Natural killer cell treated with Interleukin-12 subunit alpha and Interleukin-12 subunit beta and Interleukin-15 and Interleukin-18, amount 100 ng/mL, for 72 hours (primary cell): ENCODE measurements around the gene JCAD. TPM values are rescaled to one million over a fixed set of nuclear protein-coding genes. Genes with fewer than 3 reads are reported as not detected.

ENCODE experiments used
- ATAC-seq, 2 donors: fragments of 150-1000 bp; cut with Tn5 transposase in 1 of 2; sonication (Bioruptor Pico), chemical (Tn5 transposase) in 1 of 2; 2 replicates each; pipeline ENCODE4 v1.10.0; 2021
- DNase-seq: peaks from one replicate; pipeline ENCODE4 v3.0.0; 2022; ENCODE audit warnings: low spot score
- H3K27ac Mint-ChIP-seq, 2 donors: 1 replicate in 1 of 2; 2 replicates in 1 of 2; pipeline ENCODE4 v1.8.0; 2022; ENCODE audit warnings: mixed read lengths in 2 of 2, mild to moderate bottlenecking in 1 of 2, moderate library complexity in 1 of 2
- H3K27me3 Mint-ChIP-seq, 2 donors: 1 replicate in 1 of 2; 2 replicates in 1 of 2; pipeline ENCODE4 v1.8.0; 2022; ENCODE audit warnings: mixed read lengths in 2 of 2
- H3K36me3 Mint-ChIP-seq: one replicate; pipeline ENCODE4 v1.8.0; 2022; ENCODE audit warnings: mixed read lengths
- H3K4me1 Mint-ChIP-seq, 2 donors: 1 replicate in 1 of 2; 2 replicates in 1 of 2; pipeline ENCODE4 v1.8.0; 2022; ENCODE audit warnings: low read depth in 2 of 2, mixed read lengths in 2 of 2, mild to moderate bottlenecking in 1 of 2
- H3K4me3 Mint-ChIP-seq: one replicate; pipeline ENCODE4 v1.8.0; 2022; ENCODE audit warnings: mixed read lengths
- H3K9me3 Mint-ChIP-seq: 2 replicates; pipeline ENCODE4 v1.8.0; 2022; ENCODE audit warnings: mixed read lengths
- total RNA-seq, 2 donors: library from RNA; stranded (reverse); gene quantifications; one replicate each; pipeline ENCODE4 v1.2.3, GENCODE V29; 2022

Gene JCAD
- total RNA-seq, 2 donors from 2014 or later, result 0.08 to 0.69 TPM

GRCh38 chr10:30063099-30063498 lies 3.7 kb upstream of the JCAD start:
- no peaks in the 10 kb centered on the region for H3K36me3 Mint-ChIP-seq
- no peak overlapping the region for H3K27ac Mint-ChIP-seq
- H3K4me3 Mint-ChIP-seq, result no peak overlapping the region
- H3K27me3 Mint-ChIP-seq, result peaks cover 28 to 61% of the 10 kb centered on the region in 2 donors
- peaks cover 5 to 9% of the 10 kb centered on the region in 2 donors for H3K4me1 Mint-ChIP-seq
- H3K9me3 Mint-ChIP-seq, result no peaks in the 10 kb centered on the region
- DNase-seq (no peak), ATAC-seq (no peak)

GRCh38 chr10:30062582-30062981 lies 3.2 kb upstream of the JCAD start:
- no peak overlapping the region for H3K27ac Mint-ChIP-seq
- no peak overlapping the region for H3K4me3 Mint-ChIP-seq
- no peaks in the 10 kb centered on the region for H3K36me3 Mint-ChIP-seq
- DNase-seq, result no peak
- H3K27me3 Mint-ChIP-seq, result peaks cover 34 to 66% of the 10 kb centered on the region in 2 donors
- no peak for ATAC-seq
- peaks cover 5 to 9% of the 10 kb centered on the region in 2 donors for H3K4me1 Mint-ChIP-seq
- no peaks in the 10 kb centered on the region for H3K9me3 Mint-ChIP-seq

GRCh38 chr10:30062090-30062489 lies 2.7 kb upstream of the JCAD start:
- Mint-ChIP-seq H3K36me3 (no peaks in the 10 kb centered on the region), H3K27me3 (peaks cover 36 to 66% of the 10 kb centered on the region in 2 donors), H3K9me3 (no peaks in the 10 kb centered on the region), H3K4me1 (peaks cover 5 to 9% of the 10 kb centered on the region in 2 donors), H3K4me3 (no peak overlapping the region), H3K27ac (no peak overlapping the region)
- DNase-seq, result no peak
- ATAC-seq, result no peak

- no peaks in the 10 kb centered on the region for H3K36me3 Mint-ChIP-seq
- ATAC-seq (peak; percentile 37 to 43), DNase-seq (no peak)
- H3K27me3 Mint-ChIP-seq, result peaks cover 39 to 63% of the 10 kb centered on the region in 2 donors
- H3K4me3 Mint-ChIP-seq, result peak overlapping the region; percentile 62
- H3K4me1 Mint-ChIP-seq, result peaks cover 5 to 9% of the 10 kb centered on the region in 2 donors
- H3K9me3 Mint-ChIP-seq, result no peaks in the 10 kb centered on the region
- no peak overlapping the region for H3K27ac Mint-ChIP-seq
Observed at GRCh38 chr10:30058570-30059132, 735 bp downstream of the JCAD start.

- no peaks in the 10 kb centered on the region for H3K9me3 Mint-ChIP-seq
- peak overlapping the region; percentile 62 for H3K4me3 Mint-ChIP-seq
- peaks cover 5 to 9% of the 10 kb centered on the region in 2 donors for H3K4me1 Mint-ChIP-seq
- no peaks in the 10 kb centered on the region for H3K36me3 Mint-ChIP-seq
- ATAC-seq (no peak), DNase-seq (no peak)
- H3K27ac Mint-ChIP-seq, result no peak overlapping the region
- peaks cover 36 to 60% of the 10 kb centered on the region in 2 donors for H3K27me3 Mint-ChIP-seq
Observed at GRCh38 chr10:30057894-30058556, 1.4 kb downstream of the JCAD start.

GRCh38 chr10:30057421-30057841 lies 2.0 kb downstream of the JCAD start:
- ATAC-seq (no peak), DNase-seq (no peak)
- Mint-ChIP-seq H3K36me3 (no peaks in the 10 kb centered on the region), H3K27me3 (peaks cover 31 to 54% of the 10 kb centered on the region in 2 donors), H3K4me3 (peak overlapping the region; percentile 36), H3K4me1 (peaks cover 5 to 9% of the 10 kb centered on the region in 2 donors), H3K9me3 (no peaks in the 10 kb centered on the region), H3K27ac (no peak overlapping the region)

GRCh38 chr10:30056767-30057355 lies 2.5 kb downstream of the JCAD start:
- peaks cover 5 to 9% of the 10 kb centered on the region in 2 donors for H3K4me1 Mint-ChIP-seq
- ATAC-seq, result no peak
- no peaks in the 10 kb centered on the region for H3K36me3 Mint-ChIP-seq
- no peak for DNase-seq
- H3K9me3 Mint-ChIP-seq, result no peaks in the 10 kb centered on the region
- H3K27me3 Mint-ChIP-seq, result peaks cover 27 to 48% of the 10 kb centered on the region in 2 donors
- no peak overlapping the region for H3K27ac Mint-ChIP-seq
- no peak overlapping the region for H3K4me3 Mint-ChIP-seq

GRCh38 chr10:30056281-30056680 lies 3.1 kb downstream of the JCAD start:
- DNase-seq (no peak), ATAC-seq (no peak)
- H3K4me3 Mint-ChIP-seq, result no peak overlapping the region

GRCh38 chr10:30055226-30055662 lies 4.1 kb downstream of the JCAD start:
- H3K4me1 Mint-ChIP-seq, result peaks cover 5 to 9% of the 10 kb centered on the region in 2 donors
- no peaks in the 10 kb centered on the region for H3K9me3 Mint-ChIP-seq
- no peaks in the 10 kb centered on the region for H3K36me3 Mint-ChIP-seq
- H3K4me3 Mint-ChIP-seq, result no peak overlapping the region
- H3K27me3 Mint-ChIP-seq, result peaks cover 34 to 48% of the 10 kb centered on the region in 2 donors
- no peak overlapping the region for H3K27ac Mint-ChIP-seq
- ATAC-seq (no peak), DNase-seq (no peak)

More at GRCh38 chr10:30056281-30056680, 3.1 kb downstream of the JCAD start:
- H3K27me3 Mint-ChIP-seq, result peaks cover 29 to 48% of the 10 kb centered on the region in 2 donors
- peaks cover 5 to 9% of the 10 kb centered on the region in 2 donors for H3K4me1 Mint-ChIP-seq
- H3K36me3 Mint-ChIP-seq, result no peaks in the 10 kb centered on the region
- no peak overlapping the region for H3K27ac Mint-ChIP-seq
- H3K9me3 Mint-ChIP-seq, result no peaks in the 10 kb centered on the region

- no peak for DNase-seq
- no peaks in the 10 kb centered on the region for H3K36me3 Mint-ChIP-seq
- H3K9me3 Mint-ChIP-seq, result no peaks in the 10 kb centered on the region
- H3K4me3 Mint-ChIP-seq, result no peak overlapping the region
- H3K27me3 Mint-ChIP-seq, result peaks cover 36 to 54% of the 10 kb centered on the region in 2 donors
- H3K27ac Mint-ChIP-seq, result no peak overlapping the region
- no peak for ATAC-seq
- H3K4me1 Mint-ChIP-seq, result peaks cover 18 to 19% of the 10 kb centered on the region in 2 donors
Observed at GRCh38 chr10:30052062-30052461, 7.3 kb downstream of the JCAD start.

- Mint-ChIP-seq H3K27ac (no peak overlapping the region), H3K4me3 (no peak overlapping the region), H3K9me3 (no peaks in the 10 kb centered on the region), H3K4me1 (peaks cover 18 to 19% of the 10 kb centered on the region in 2 donors), H3K36me3 (no peaks in the 10 kb centered on the region), H3K27me3 (peaks cover 39 to 60% of the 10 kb centered on the region in 2 donors)
- no peak for ATAC-seq
- DNase-seq, result peak; percentile 8
Observed at GRCh38 chr10:30051220-30051619, 8.2 kb downstream of the JCAD start.

GRCh38 chr10:30050411-30050810 lies 9.0 kb downstream of the JCAD start:
- Mint-ChIP-seq H3K36me3 (no peaks in the 10 kb centered on the region), H3K4me3 (no peak overlapping the region), H3K4me1 (peaks cover 18 to 19% of the 10 kb centered on the region in 2 donors), H3K27ac (no peak overlapping the region), H3K9me3 (no peaks in the 10 kb centered on the region), H3K27me3 (peaks cover 42 to 61% of the 10 kb centered on the region in 2 donors)
- DNase-seq, result peak; percentile 13
- no peak for ATAC-seq

GRCh38 chr10:30048768-30049517 lies 10.4 kb downstream of the JCAD start:
- ATAC-seq (peak; percentile 53 to 56), DNase-seq (peak; percentile 57)
- Mint-ChIP-seq H3K27me3 (peaks cover 50 to 69% of the 10 kb centered on the region in 2 donors), H3K36me3 (no peaks in the 10 kb centered on the region), H3K27ac (peak overlapping the region in 1 of 2 donors; percentile 1), H3K4me3 (peak overlapping the region; percentile 59), H3K9me3 (no peaks in the 10 kb centered on the region), H3K4me1 (peaks cover 18 to 19% of the 10 kb centered on the region in 2 donors)
